Measurements from ENCODE around the gene CTNNA2. TPM values are rescaled to one million over a fixed set of nuclear protein-coding genes. Genes with fewer than 3 reads are reported as not detected.

The CTNNA2 gene
- total and polyA plus RNA-seq, 2 of the 8 experiments (the other 6 are each of a cell fraction or from before 2014, with no cell fraction given), result 3.9 to 9.0 TPM

DNA sequence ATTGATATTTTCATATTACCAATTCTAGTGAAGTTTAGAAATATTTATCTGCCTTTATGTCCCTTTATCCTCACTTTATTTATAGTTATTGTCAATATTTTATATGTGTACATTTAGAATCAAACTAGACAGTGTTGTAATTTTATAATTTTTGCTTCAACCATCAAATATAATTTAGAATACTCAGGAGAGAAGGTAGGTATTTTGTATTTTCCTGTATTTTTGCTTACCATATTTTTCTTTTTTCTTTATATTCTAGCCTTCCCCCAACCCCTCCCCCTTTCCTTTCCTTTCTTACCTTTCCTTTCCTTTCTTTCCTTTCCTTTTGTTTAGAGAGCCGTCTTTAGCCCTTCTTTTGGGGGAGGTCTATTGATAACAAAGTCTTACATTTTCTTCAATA, 651.5 kb downstream of the CTNNA2 start:
- Histone ChIP-seq H2BK120ac (replicated peaks; ENCODE audit: low read depth, low read length) (no peak overlapping the region), H3K36me3 (ENCODE audit: control insufficient read depth in 2 of 4, insufficient read depth in 4 of 4, low read length in 3 of 4) (no peaks in the 10 kb centered on the region), H3K4me1 (replicated peaks in 1 of 4; ENCODE audit: control insufficient read depth in 3 of 4, insufficient read depth in 4 of 4, low read length in 3 of 4) (no peaks in the 10 kb centered on the region), H3K9me3 (ENCODE audit: insufficient read depth in 2 of 2, low read depth in 1 of 2, low read length in 1 of 2) (no peaks in the 10 kb centered on the region), H4K5ac (ENCODE audit: insufficient read length, low read depth, low read length) (no peak overlapping the region), H3K79me1 (ENCODE audit: low read depth, low read length) (no peaks in the 10 kb centered on the region), H4K20me1 (replicated peaks in 1 of 2; ENCODE audit: control insufficient read depth in 1 of 2, insufficient read depth in 2 of 2, low read length in 2 of 2) (no peaks in the 10 kb centered on the region), H3K56ac (replicated peaks; ENCODE audit: insufficient read length, low read depth, low read length) (no peak overlapping the region), H3K27me3 (replicated peaks in 1 of 4; ENCODE audit: control insufficient read depth in 3 of 4, extremely low read depth in 1 of 4, insufficient read depth in 3 of 4, low read length in 3 of 4) (no peaks in the 10 kb centered on the region), H4K8ac (ENCODE audit: extremely low read depth, insufficient read depth, low read length) (no peak overlapping the region), H2BK15ac (ENCODE audit: low read length) (no peak overlapping the region), H3K23ac (ENCODE audit: insufficient read length) (no peak overlapping the region), H3K9ac (replicated peaks in 1 of 4; ENCODE audit: extremely low read depth in 1 of 4, low read depth in 3 of 4, low read length in 3 of 4) (no peak overlapping the region), H3K4me3 (ENCODE audit: extremely low read depth in 1 of 4, insufficient read depth in 2 of 4, low read depth in 3 of 4, low read length in 4 of 4) (peak overlapping the region in 1 of 4 experiments; percentile 1; a peak in 1 of 8 replicates), H3K14ac (ENCODE audit: insufficient read length) (no peak overlapping the region), H3K23me2 (ENCODE audit: low read depth, low read length) (no peaks in the 10 kb centered on the region; the same call in 1 of the 2 replicates), H3K4me2 (ENCODE audit: insufficient read depth in 1 of 2, low read depth in 2 of 2, low read length in 2 of 2) (no peak overlapping the region), H3K4ac (replicated peaks; ENCODE audit: insufficient read length, low read depth, low read length) (no peak overlapping the region), H2BK12ac (ENCODE audit: low read depth, low read length) (no peak overlapping the region), H3K79me2 (ENCODE audit: control insufficient read depth in 1 of 2, insufficient read depth in 2 of 2, low read length in 2 of 2) (no peaks in the 10 kb centered on the region), H2BK5ac (ENCODE audit: low read depth, low read length) (no peak overlapping the region), H3K27ac (ENCODE audit: low read depth, low read length) (no peak overlapping the region), H3K18ac (ENCODE audit: extremely low read depth, low read length) (no peak overlapping the region), H2BK20ac (ENCODE audit: low read length) (no peak overlapping the region), H2AK5ac (ENCODE audit: low read depth, low read length) (no peak overlapping the region), H2AFZ (ENCODE audit: low read length) (no peak overlapping the region), H4K91ac (replicated peaks; ENCODE audit: insufficient read length, low read length) (no peak overlapping the region)
- CTCF ChIA-PET (ENCODE audit: partially characterized antibody), result no interaction called here
- POLR2A ChIA-PET (ENCODE audit: partially characterized antibody), result no interaction called here
- FAIRE-seq (no peak), DNase-seq (ENCODE audit: low read depth in 1 of 2, low spot score in 2 of 2) (no peak)
- 69% methylated on average over 1 of the region's 1 CpG; no CpG with 5 or more reads in 1 of the 2 experiments for WGBS, 2 experiments (ENCODE audit: extremely low coverage in 1 of 2, insufficient coverage in 1 of 2, insufficient read length in 1 of 2, insufficient replicate concordance in 2 of 2, low coverage in 1 of 2, low lambda C conversion rate in 2 of 2, missing lambda C conversion rate in 1 of 2)
- TF ChIP-seq EP300 (IDR thresholded peaks at IDR 0.05; ENCODE audit: borderline replicate concordance in 1 of 2, low read depth in 2 of 2, low read length in 2 of 2) (no peak), HDAC6 (IDR thresholded peaks at IDR 0.05; ENCODE audit: low read depth, low read length) (no peak), CHD1 (IDR thresholded peaks at IDR 0.05; ENCODE audit: low read depth, low read length) (no peak), TBP (IDR thresholded peaks at IDR 0.05; ENCODE audit: low read depth, low read length) (no peak), TEAD4 (IDR thresholded peaks at IDR 0.05; ENCODE audit: low read depth, low read length) (no peak), CREB1 (IDR thresholded peaks at IDR 0.05) (no peak)
- TF ChIP-seq, protein P1, sequence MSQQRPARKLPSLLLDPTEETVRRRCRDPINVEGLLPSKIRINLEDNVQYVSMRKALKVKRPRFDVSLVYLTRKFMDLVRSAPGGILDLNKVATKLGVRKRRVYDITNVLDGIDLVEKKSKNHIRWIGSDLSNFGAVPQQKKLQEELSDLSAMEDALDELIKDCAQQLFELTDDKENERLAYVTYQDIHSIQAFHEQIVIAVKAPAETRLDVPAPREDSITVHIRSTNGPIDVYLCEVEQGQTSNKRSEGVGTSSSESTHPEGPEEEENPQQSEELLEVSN (IDR thresholded peaks at IDR 0.05), result no peak

Data from H1 (cell line).